ENCODE measurements around the gene PLEKHO1.

PLEKHO1 gene

DNA sequence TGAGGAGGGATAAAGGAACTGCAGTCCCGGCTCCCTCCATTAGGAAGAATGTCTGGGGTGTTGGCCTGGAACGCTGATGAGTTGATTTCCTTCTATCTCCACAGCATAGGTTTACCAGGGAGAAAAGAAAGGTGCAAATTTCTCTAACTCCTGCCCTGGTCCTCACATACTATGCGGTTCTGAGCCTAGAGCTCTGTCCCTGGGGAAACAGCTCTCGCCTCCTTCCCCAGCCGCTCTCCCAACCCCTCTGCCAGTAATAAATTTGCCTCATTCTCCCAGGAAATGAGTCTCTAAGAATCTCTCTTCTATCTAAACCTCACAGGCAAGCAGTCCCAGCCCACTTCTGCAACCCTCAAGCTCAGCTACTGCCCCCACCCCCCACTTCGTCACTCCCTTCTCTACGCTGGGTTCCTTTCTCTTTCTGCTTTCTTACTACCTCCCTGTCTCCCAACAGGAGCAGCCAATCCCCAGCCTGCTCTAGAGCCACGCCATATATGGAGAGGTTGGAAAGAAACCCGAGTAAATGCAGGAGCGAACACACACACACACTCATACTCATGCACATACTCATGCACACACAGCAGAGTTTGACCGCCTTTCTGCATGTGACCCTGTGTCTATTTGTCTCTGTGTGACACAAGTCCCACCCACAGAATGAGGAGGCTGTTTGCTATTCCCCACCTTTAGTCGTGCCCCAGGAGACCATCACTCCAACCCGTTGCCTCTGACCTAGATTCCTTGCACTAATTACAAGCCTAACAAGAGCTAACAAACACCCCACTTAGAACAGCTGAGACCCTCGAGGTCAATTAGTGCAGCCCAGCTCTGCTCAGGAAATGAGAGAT, 13.4 kb downstream of the PLEKHO1 start:
- H3K4me3 ChIP-seq (replicated peaks; ENCODE audit: low read depth, low read length): peak overlapping the region; percentile 25
- TF ChIP-seq, protein P1, sequence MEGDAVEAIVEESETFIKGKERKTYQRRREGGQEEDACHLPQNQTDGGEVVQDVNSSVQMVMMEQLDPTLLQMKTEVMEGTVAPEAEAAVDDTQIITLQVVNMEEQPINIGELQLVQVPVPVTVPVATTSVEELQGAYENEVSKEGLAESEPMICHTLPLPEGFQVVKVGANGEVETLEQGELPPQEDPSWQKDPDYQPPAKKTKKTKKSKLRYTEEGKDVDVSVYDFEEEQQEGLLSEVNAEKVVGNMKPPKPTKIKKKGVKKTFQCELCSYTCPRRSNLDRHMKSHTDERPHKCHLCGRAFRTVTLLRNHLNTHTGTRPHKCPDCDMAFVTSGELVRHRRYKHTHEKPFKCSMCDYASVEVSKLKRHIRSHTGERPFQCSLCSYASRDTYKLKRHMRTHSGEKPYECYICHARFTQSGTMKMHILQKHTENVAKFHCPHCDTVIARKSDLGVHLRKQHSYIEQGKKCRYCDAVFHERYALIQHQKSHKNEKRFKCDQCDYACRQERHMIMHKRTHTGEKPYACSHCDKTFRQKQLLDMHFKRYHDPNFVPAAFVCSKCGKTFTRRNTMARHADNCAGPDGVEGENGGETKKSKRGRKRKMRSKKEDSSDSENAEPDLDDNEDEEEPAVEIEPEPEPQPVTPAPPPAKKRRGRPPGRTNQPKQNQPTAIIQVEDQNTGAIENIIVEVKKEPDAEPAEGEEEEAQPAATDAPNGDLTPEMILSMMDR (IDR thresholded peaks at IDR 0.05; ENCODE audit: low read depth, low read length, missing control alignments): peak; percentile 10
- DNase-seq (ENCODE audit: extremely low read depth, low read depth): peak; percentile 99

DNA sequence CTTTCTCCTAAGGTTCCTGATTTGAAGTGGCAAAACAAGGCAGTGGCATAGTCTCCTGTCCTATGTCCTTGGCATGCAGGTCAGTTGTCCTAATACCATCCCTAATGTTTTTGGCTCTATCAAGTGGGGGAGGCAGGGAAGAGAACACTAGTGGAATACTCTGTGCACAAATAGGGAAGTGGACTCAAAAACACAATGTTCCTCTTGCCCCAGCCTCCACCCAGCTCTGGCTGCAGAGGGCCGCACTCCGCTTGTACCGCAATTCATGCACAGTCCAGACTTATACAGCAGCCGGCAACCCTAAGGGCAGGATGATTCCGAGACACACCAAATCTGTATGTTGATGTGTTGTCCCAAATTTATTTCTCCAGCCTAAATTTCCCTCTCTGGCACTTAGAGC, 14.5 kb downstream of the PLEKHO1 start:
- DNase-seq (ENCODE audit: extremely low read depth, low read depth): no peak
- H3K4me3 ChIP-seq (replicated peaks; ENCODE audit: low read depth, low read length): no peak overlapping the region
- TF ChIP-seq, protein P1 (IDR thresholded peaks at IDR 0.05; ENCODE audit: low read depth, low read length, missing control alignments): no peak

DNA sequence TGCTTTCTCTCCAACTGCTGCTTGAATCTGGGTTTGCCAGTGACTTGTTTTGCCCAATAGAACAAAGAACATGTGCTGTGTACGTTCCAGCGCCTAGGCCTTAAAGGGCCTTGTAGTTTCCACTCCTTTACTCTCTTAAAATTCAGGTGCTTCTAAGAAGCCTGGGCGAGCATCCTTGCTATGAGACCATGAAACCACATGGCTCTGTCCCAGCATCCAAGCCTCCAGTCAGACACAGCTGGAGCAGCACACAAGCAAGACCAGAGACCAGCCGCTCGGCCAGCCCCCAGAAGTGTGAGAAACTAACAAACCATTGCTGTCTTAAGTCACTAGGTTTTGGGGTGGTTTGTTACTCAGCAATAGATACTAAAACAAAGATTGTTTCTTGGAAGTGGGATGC, 15.1 kb downstream of the PLEKHO1 start:
- TF ChIP-seq, protein P1 (IDR thresholded peaks at IDR 0.05; ENCODE audit: low read depth, low read length, missing control alignments): no peak
- DNase-seq (ENCODE audit: extremely low read depth, low read depth): no peak
- H3K4me3 ChIP-seq (replicated peaks; ENCODE audit: low read depth, low read length): no peak overlapping the region

DNA sequence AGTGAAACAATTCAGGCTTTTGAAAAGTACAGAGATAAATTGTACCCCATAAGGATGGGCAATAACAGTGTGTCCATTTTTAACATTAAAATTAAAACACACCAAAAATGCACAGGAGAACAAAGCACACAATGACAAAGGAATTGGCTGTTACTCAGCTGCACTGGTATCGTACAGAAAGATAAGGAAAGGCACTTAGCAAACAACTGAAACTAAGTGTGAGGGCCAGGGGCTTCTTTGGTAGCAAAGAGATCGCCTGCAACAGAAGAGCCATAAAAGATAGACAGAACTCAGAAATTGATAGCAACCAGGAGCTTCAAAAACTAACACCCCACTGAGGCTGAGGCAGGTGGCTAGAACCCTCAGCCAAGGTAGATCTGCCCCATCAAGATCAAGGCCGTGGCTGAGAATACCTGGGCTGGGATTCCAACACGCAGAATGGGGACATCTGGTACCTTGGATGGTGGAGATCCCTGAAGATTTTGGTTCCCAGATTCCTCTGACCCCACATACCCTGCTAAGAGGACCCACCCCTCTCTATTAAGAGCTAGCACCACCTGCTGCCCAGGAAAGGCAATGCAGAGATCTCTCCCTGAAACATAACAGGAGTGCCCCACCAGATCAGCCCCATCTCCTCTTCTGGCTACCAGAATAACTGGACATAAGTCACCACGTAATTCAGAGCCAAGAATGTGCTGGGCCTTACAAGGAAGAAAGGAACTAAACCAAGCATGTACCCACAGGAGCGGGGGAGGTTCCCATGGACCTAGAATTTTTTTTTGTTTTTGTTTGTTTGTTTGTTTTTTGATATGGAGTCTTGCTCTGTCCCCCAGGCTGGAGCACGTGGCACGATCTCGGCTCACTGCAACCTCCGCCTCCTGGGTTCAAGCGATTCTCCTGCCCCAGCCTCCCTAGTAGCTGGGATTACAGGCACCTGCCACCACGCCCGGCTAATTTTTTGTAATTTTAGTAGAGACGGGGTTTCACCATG, 16.2 kb downstream of the PLEKHO1 start:
- no peak overlapping the region for H3K4me3 ChIP-seq (replicated peaks; ENCODE audit: low read depth, low read length)
- DNase-seq (ENCODE audit: extremely low read depth, low read depth): no peak
- TF ChIP-seq, protein P1 (IDR thresholded peaks at IDR 0.05; ENCODE audit: low read depth, low read length, missing control alignments): peak; percentile 77

DNA sequence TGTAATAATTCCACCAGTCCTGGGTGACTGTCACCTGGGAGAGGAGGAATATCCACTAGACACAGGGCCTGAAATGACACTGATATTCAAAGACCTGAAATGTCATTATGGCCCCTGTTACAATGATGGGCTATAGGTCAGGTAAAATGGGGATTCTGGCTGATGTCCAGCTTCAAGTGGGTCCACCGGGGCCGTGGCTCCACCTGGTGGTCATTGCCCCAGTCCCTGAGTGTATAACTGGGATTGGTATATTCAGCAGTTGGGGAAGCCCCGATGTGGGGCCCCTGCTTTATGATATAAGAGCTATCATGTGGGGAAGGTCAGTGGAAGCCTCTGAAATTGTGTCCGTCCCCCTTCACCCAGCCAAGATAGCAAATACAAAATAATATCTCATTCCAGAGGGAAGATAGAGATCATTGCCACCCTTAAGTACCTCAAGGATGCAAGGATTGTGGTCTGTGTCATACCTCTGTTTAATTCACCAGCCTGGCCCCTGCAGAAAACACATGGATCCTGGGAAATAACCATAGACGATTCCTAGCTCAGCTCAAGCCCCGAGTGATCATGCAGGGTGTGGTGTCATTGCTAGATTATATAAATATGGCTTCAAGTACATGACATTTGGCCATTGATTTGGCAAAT, 19.4 kb downstream of the PLEKHO1 start:
- DNase-seq (ENCODE audit: extremely low read depth, low read depth): no peak
- TF ChIP-seq, protein P1 (IDR thresholded peaks at IDR 0.05; ENCODE audit: low read depth, low read length, missing control alignments): peak; percentile 89
- no peak overlapping the region for H3K4me3 ChIP-seq (replicated peaks; ENCODE audit: low read depth, low read length)

DNA sequence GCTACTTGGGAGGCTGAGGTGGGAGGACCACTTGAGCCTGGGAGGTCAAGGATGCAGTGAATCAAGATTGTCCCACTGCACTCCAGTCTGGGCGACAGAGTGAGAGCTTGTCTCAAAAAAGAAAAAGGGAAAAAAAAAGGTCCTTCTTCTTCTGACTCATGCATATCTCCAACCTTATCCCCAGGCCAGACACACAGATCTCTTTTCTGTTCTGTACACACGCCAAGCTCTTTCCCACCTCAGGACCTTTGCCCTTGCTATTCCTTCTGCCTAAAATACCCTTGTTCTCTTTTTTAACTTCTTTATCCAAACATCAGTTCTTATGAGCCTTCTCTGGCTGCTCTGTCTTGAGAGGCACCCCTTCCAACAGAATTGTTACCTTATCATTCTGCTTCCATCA, 22.1 kb downstream of the PLEKHO1 start:
- TF ChIP-seq, protein P1 (IDR thresholded peaks at IDR 0.05; ENCODE audit: low read depth, low read length, missing control alignments): no peak
- no peak for DNase-seq (ENCODE audit: extremely low read depth, low read depth)
- no peak overlapping the region for H3K4me3 ChIP-seq (replicated peaks; ENCODE audit: low read depth, low read length)
